ENCODE results near the gene GRAMD1B.
"Not testable (repeated sequence)": the region's sequence is repeated elsewhere in the genome, so short reads cannot be mapped to it uniquely, and the experiment has no call there.

GRAMD1B gene

DNA sequence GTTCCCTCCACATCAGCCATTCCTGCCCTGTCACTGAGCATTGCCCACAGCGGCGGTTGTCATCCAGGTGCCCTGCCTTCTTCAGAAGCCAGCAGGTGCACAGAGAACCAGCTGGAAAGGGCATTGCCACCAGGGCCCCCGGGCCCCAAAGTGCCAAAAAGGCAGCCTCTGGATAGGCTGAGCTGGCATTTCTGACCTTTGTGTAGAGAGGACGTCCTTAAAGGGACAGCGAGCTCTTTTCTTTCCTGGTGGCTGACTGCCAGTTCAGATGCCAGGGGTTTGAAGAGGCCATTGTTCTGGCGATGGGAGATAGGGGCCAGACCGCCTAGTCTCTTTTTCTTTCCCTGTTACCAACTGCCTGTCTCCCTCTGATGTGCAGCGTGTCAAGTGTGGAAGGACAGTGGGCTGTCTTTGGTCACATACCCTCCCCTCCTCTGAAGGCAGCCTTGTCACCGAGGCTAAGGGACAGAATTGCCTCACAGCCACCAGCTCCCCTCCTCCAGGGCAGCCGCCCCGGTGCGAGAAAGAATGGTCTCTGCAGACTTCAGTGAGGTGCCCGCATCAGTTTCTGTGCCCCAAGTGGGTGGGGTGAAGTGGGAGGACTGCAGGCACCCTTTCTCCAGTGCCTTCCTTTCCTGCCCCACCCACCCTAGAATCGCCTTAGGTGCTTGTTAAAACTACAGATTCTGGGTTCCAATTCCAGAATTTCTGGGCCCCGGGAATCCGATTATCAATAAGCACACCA lies 114.7 kb downstream of the GRAMD1B start:
- no peak for DNase-seq

DNA sequence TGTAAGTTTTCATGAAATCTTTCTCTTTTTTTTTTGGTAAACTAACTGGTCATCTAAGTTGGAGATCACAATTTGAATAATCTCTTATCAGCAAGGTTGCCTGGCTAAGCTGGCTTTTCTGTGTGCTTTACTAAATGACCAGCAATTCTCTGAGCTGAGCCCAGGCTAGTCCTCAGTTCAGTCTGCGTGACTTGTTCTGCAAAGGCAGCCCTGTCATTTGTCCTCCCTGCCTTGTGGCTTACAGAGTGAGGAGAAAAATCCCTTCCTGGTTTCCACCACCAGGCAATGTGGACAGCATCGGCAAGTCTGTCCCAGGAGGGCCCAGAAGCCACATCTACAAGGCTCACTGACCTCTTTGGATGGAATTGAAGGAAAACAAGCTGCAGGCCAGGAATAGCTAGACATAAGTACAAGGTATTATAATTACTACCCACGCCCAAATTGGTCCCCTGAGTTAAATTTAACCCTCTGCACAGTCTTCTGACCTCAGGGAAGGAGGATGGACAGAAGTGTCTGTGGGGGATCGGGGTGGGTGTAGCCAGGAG lies 115.7 kb downstream of the GRAMD1B start:
- DNase-seq = no peak

DNA sequence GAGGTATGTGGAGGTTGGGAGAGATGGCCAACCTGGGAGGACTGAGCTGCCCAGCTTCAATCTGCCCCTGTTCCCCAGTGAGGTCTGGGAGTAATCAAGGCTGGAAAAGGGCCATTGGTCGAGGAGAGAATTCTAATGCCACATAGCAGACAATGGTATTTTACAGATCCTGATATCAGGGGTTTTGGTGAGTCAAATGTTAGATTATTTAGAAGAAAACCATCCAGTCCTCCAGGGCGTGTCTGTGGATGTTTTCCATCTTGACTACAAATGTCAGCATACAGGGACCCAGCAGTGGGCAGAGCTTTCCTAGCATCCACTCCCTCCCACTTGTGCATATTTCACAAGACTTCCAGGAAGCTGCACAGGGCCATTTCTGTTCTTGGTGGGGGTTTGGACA lies 116.4 kb downstream of the GRAMD1B start:
- no peak for DNase-seq

DNA sequence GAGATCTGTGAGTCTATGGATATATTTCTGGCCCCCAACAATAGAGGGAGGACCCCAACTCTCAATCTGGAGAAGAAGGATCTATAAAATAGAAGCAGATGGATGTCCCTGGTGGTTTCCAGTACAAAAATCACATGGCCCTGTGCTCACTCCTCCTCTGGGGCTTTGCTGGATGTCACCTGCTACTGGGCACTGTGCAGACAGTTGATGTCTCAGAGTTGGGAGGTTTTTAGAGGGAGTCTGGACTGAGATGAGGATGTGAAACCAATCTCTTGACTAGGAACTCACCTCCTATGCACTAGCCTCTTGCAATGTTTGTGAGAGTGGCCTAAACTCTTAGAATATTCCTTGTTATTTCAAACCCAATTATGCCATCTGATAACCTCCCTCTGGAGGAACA lies 117.1 kb downstream of the GRAMD1B start:
- no peak for DNase-seq

DNA sequence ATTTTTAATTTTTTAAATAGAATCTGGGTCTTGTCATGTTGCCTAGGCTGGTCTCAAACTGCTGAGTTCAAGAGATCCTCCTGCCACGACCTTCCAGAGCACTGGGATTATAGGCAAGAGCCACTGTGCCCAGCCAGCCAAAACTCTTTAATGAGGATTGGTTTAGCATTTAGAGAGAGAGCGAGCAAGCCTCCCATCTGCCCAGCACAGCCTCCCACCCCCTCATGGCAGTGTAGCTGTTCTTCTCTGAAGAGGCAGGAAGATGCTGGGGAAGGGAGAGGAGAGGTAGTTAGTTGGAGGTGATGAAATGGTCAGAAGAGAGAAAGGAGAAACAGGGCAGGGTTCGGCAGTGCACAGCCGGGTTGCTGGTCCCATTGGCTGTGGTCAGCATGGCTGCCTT lies 118.7 kb downstream of the GRAMD1B start:
- DNase-seq = no peak

DNA sequence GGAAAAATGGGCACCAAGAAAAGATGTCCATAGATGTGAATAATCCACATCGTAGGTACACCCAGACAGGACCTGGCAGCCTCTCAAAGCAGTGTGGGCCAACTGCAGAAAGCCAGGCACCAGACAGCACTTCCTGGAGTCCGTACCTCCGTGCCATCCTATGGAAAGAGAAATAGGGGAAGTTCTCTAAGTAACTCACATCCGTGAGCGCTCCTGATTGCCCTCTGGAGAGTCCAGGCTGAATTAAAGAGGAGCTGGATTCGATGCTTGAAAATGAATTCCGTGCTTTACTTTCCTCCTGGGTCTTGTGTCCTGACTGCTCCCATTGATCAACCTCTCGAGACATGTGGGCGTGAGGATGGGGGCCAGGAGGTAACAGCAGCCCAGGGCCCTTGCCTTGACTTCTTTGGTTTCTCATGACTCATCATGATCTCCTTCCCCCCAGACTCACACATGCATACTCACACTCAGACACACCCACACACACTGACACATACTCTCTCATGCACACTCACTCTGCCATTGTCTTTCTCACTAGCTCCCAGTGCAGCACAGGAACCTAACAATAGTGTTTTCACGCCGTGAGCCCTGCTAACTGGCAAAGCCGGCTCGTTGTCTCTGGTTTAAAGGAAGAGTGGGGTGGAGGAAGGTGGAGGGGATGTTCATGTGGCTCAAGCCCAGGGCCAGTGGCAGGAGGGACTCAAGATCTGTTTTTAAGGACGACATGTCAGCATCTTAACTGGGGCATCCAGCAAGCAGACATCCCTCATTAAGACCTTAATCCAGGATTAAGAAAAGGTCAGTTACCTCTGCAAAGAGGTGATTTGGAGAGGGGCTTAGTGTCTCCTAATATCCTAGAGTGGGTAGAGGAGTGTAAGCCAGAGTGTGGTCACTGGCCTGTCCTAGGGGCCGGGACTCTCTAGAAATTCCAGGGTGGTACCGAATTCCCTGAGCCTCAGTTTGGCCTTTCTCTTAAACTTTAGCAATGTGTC lies 120.2 kb downstream of the GRAMD1B start:
- peak; percentile 10 for DNase-seq

GRCh38 chr11:123551079-123551478 lies 121.0 kb downstream of the GRAMD1B start:
- DNase-seq = no peak

DNA sequence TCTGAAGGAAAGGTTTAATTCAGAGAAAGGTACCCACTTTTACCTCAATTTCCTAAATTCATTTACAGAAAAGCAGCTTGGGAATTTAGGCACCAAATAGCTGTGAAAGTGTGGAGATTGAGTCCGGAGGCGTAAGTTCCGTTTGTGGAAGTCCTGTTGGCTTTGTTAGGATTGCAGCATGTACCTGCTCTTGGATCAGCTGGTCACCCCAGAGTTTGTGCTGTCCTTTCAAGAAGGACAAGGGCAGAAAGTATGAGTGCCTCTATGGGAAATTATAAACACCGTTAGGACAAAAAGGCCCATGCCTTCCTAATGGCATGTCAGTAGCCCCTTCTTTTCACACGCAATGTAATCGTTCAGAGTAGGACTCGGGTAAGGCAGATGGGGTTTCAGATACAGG lies 126.6 kb downstream of the GRAMD1B start:
- no peak for DNase-seq

GRCh38 chr11:123558536-123559315 lies 128.7 kb downstream of the GRAMD1B start:
- no peak for DNase-seq

- DNase-seq = no peak
These were observed 129.5 kb downstream of the GRAMD1B start for GRCh38 chr11:123559523-123559955.

DNA sequence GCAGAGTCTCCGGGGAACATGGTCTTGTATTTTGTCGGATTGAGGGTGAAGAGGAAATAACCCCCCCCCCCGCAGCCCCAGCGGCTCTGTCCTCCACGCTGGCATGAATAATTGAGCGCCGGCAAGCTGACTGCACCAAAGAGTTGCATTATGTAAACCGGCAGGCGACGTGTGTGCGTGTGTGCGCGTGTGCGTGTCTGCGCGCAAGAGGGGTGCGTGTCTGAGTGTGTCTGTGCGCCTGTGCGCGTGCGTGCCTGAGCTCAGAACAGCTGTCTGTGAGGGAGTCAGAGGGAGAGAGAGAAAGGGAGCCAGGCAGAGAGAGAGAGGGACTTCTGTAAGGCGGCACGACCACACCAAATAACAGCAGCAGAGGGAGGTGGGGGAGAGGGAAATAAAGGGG lies 129.9 kb downstream of the GRAMD1B start:
- peak; percentile 42 for DNase-seq

- no peak for DNase-seq
These were observed 131.3 kb downstream of the GRAMD1B start for GRCh38 chr11:123561431-123561800.

DNA sequence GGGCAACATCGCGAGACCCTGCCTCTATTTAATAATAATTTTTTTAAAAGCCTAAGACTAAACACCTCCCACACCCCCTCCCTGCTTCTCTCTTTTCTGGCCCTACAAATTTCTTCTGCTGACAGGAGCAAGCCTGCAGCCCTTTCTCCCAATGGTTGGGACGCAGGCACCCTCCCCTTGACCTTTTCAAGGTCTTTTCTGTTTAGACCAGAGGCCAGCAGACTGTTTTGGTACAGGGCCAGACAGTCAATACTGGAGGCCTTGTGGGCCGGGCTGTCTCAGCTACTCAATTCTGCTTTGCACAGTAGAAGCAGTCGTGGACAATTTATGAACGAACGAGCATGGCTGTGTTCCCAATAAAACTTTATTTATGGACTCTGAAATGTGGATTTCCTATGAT lies 132.1 kb downstream of the GRAMD1B start:
- no peak for DNase-seq

DNA sequence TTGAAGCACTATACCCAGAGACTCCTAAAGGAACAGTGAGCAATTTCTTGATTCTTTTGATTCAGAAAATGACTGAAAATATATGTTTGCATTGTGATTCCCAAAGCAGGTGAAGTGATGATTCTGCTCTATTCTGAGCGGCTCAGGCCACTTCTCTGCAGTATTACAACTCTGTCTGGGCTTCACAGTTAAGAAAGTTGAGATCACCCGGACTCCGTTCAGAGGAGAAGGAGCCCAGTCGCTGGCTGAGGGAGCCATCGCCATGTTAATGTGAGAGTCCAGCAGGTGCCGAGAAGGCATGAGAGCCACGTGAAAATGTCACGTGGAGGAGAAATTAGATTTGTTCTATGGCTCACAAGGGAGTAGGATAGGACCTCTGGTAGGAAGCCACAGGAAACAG lies 132.8 kb downstream of the GRAMD1B start:
- no peak for DNase-seq

DNA sequence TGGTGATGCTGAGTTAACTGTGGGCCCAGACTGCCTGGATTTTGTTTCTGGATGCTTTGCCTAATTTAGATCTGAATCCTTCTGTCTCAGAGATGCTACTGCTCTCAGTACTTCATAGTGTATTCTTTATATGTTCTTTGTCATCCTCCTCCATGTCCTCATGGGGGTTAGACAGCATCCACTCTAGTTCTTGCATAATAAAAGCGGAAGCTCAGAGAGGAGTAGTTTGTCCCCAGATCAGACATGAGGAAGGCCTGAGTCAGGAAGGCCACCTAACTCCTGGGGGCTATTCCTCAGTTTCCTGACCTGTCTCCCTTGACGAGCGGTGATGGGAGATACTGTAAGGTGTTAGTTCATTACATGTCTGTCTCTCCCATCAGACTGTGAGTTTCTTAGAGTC lies 134.2 kb downstream of the GRAMD1B start:
- no peak for DNase-seq

GRCh38 chr11:123566852-123567251 lies 136.8 kb downstream of the GRAMD1B start:
- DNase-seq = no peak

GRCh38 chr11:123567466-123567865 lies 137.4 kb downstream of the GRAMD1B start:
- DNase-seq = no peak

DNA sequence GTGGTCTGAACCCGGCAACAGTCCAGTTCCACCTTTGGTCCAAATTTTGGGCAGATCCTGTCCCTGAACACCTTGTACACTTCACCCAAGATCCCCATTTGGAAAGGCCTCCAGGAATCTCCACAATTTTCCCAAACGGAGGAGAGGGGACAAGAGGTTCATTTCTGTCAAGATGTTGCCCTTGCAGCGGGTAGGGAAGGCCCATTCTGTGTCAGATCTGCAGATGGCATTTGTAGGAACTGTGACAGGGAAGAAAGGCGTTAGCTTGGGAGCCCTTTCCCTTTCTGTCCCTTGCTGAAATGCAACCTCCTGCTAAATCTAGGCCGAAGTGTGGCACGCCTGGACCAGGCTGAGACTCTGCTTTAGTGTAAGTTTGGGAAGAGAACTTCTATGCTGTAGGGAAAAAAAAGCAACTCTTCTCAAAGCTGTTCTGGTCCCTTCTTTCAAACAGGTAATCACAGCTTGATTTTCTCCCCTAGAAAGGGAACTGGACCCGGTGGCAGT lies 138.3 kb downstream of the GRAMD1B start:
- no peak for DNase-seq

- DNase-seq = no peak
These were observed 139.3 kb downstream of the GRAMD1B start for GRCh38 chr11:123569393-123569792.

DNA sequence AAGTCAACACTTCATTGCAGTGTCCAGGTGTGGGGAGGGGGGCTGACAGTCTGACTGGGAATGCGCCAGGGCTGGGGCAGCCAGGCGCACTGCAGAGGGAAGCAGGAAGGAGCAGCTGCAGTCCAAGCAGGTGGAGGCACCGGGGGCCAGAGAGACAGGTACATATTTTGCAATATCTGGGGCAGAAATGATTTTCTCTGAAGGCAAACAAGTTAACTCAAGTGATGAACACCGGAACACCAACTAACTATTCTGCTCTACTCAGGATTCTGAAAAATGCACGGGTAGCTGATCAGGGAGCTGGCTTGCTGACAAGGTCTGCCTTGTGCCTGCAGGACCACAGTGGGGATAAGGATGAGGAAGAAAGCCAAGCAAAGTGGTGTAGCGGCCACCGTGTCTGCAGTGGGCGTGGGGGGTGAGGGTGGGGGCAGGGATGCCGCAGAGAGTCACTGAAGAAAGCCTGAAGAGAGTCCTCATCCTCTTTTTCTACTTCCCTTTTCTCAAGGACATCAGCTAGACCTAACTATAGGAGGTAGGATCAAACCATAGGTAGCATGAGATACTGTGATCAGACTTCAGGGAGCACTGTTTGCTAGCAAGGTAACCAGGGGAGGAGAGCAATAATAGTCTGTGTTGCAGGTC lies 141.0 kb downstream of the GRAMD1B start:
- no peak for DNase-seq

GRCh38 chr11:123572791-123573190 lies 142.7 kb downstream of the GRAMD1B start:
- DNase-seq = not testable (repeated sequence)

GRCh38 chr11:123573286-123573685 lies 143.2 kb downstream of the GRAMD1B start:
- DNase-seq = no peak
